ENCODE data around the gene HID1. TPM values are rescaled to one million over a fixed set of nuclear protein-coding genes. Genes with fewer than 3 reads are reported as not detected.

The HID1 gene
- total and polyA plus RNA-seq, 2 donors (not counting 1 experiment from before 2014, with no cell fraction given): 3.9 to 4.0 TPM

DNA sequence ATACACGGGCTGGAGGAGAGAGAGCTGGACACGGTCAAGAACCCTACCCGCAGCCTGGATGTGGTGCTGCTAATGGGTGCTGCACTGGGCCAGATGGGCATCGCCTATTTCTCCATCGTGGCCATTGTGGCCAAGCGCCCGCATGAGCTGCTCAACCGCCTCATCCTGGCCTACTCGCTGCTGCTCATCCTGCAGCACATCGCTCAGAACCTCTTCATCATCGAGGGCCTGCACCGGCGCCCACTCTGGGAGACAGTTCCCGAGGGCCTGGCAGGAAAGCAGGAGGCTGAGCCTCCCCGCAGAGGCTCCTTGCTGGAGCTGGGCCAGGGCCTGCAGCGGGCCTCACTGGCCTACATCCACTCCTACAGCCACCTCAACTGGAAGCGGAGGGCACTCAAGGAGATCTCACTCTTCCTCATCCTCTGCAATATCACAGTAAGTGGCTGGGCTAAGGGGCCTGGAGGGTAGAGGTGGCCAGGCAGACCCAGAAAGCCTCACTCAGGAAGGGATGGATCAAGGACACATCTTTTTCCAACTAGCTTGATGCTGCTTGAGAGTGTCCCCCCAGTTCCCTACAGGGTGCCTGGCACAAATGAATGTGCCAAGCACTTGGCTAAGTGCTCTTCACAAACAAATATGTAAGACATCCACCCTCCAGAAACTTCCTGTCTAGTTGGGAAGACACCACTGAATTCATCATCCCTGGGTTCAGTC, 25.4 kb downstream of the HID1 start:
- no peaks in the 10 kb centered on the region for H3K9me3 Mint-ChIP-seq (ENCODE audit: insufficient read depth)
- Histone ChIP-seq H3K9ac (ENCODE audit: low read length) (no peak overlapping the region), H4K20me1 (ENCODE audit: control insufficient read depth, insufficient read depth, low read length, poor library complexity, severe bottlenecking) (no peaks in the 10 kb centered on the region), H3K9me3 (ENCODE audit: control extremely low read depth in 1 of 3, control insufficient read depth in 2 of 3, insufficient read depth in 1 of 3, low read length in 2 of 3) (peaks cover 0 to 4% (median 0%) of the 10 kb centered on the region in 3 donors), H3K4me1 (ENCODE audit: control insufficient read depth in 2 of 2, insufficient read depth in 2 of 2, low read length in 2 of 2) (no peaks in the 10 kb centered on the region), H2AFZ (ENCODE audit: insufficient read depth, low read depth, low read length, poor library complexity, severe bottlenecking) (no peak overlapping the region), H3K27me3 (replicated peaks in 1 of 4; ENCODE audit: control extremely low read depth in 1 of 4, control insufficient read depth in 3 of 4, insufficient read depth in 4 of 4, low read length in 3 of 4) (peaks cover 0 to 18% (median 0%) of the 10 kb centered on the region in 4 experiments), H3K36me3 (replicated peaks in 1 of 2; ENCODE audit: control extremely low read depth in 1 of 2, control insufficient read depth in 1 of 2, extremely low read depth in 1 of 2, insufficient read depth in 2 of 2, low read length in 1 of 2) (no peaks in the 10 kb centered on the region), H3K4me3 (ENCODE audit: control extremely low read depth in 1 of 5, extremely low read depth in 1 of 5, insufficient read depth in 1 of 5, low read depth in 2 of 5, low read length in 4 of 5) (no peak overlapping the region), H3K27ac (ENCODE audit: low read length in 2 of 2) (no peak overlapping the region), H3K4me2 (replicated peaks; ENCODE audit: low read depth, low read length, poor library complexity, severe bottlenecking) (no peak overlapping the region), H3K79me2 (ENCODE audit: control insufficient read depth, insufficient read depth, low read length) (no peaks in the 10 kb centered on the region)
- no peak overlapping the region for H3K4me3 Mint-ChIP-seq
- intact Hi-C loops (cut with micrococcal nuclease): no loop called here
- 94% methylated on average over 15 of the region's 17 CpGs for WGBS (ENCODE audit: insufficient coverage)
- H3K4me1 Mint-ChIP-seq: no peaks in the 10 kb centered on the region
- DNase-seq (no peak), ATAC-seq (ENCODE audit: low read depth) (no peak)
- ChIA-PET CTCF (interaction anchor here (1.3 kb wide), 1 partner anchor 10 kb away, joined by 4 read pairs; no protein-coding TSS in a partner anchor), POLR2A (no interaction called here)
- H3K27ac Mint-ChIP-seq: no peak overlapping the region
- H3K27me3 Mint-ChIP-seq: peaks cover 25% of the 10 kb centered on the region
- TF ChIP-seq EZH2 (IDR thresholded peaks at IDR 0.05; ENCODE audit: borderline replicate concordance, insufficient read depth, low read depth, low read length, poor library complexity, severe bottlenecking): no peak

DNA sequence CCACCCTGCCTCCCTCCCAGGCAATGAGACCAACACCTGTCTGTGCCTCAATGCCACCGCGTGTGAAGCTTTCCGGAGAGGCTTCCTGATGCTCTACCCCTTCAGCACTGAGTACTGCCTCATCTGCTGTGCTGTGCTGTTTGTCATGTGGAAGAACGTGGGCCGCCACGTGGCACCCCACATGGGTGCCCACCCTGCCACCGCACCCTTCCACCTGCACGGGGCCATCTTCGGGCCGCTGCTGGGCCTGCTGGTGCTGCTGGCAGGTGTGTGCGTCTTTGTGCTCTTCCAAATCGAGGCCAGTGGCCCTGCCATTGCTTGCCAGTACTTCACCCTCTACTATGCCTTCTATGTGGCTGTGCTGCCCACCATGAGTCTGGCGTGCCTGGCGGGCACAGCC, 25.9 kb downstream of the HID1 start:
- Histone ChIP-seq H3K27me3 (replicated peaks in 1 of 4; ENCODE audit: control extremely low read depth in 1 of 4, control insufficient read depth in 3 of 4, insufficient read depth in 4 of 4, low read length in 3 of 4) (peaks cover 0 to 18% (median 0%) of the 10 kb centered on the region in 4 experiments), H3K27ac (ENCODE audit: low read length in 2 of 2) (no peak overlapping the region), H3K4me3 (ENCODE audit: control extremely low read depth in 1 of 5, extremely low read depth in 1 of 5, insufficient read depth in 1 of 5, low read depth in 2 of 5, low read length in 4 of 5) (no peak overlapping the region), H3K79me2 (ENCODE audit: control insufficient read depth, insufficient read depth, low read length) (no peaks in the 10 kb centered on the region), H3K4me2 (replicated peaks; ENCODE audit: low read depth, low read length, poor library complexity, severe bottlenecking) (no peak overlapping the region), H2AFZ (ENCODE audit: insufficient read depth, low read depth, low read length, poor library complexity, severe bottlenecking) (no peak overlapping the region), H4K20me1 (ENCODE audit: control insufficient read depth, insufficient read depth, low read length, poor library complexity, severe bottlenecking) (no peaks in the 10 kb centered on the region), H3K9ac (ENCODE audit: low read length) (no peak overlapping the region), H3K9me3 (ENCODE audit: control extremely low read depth in 1 of 3, control insufficient read depth in 2 of 3, insufficient read depth in 1 of 3, low read length in 2 of 3) (peaks cover 0 to 4% (median 0%) of the 10 kb centered on the region in 3 donors), H3K36me3 (replicated peaks in 1 of 2; ENCODE audit: control extremely low read depth in 1 of 2, control insufficient read depth in 1 of 2, extremely low read depth in 1 of 2, insufficient read depth in 2 of 2, low read length in 1 of 2) (no peaks in the 10 kb centered on the region), H3K4me1 (ENCODE audit: control insufficient read depth in 2 of 2, insufficient read depth in 2 of 2, low read length in 2 of 2) (no peaks in the 10 kb centered on the region)
- Mint-ChIP-seq H3K4me3 (no peak overlapping the region), H3K27ac (no peak overlapping the region), H3K9me3 (ENCODE audit: insufficient read depth) (no peaks in the 10 kb centered on the region), H3K4me1 (no peaks in the 10 kb centered on the region), H3K27me3 (peaks cover 30% of the 10 kb centered on the region)
- ATAC-seq (ENCODE audit: low read depth) (no peak), DNase-seq (no peak)
- intact Hi-C loops (cut with micrococcal nuclease): no loop called here
- TF ChIP-seq, protein P1, sequence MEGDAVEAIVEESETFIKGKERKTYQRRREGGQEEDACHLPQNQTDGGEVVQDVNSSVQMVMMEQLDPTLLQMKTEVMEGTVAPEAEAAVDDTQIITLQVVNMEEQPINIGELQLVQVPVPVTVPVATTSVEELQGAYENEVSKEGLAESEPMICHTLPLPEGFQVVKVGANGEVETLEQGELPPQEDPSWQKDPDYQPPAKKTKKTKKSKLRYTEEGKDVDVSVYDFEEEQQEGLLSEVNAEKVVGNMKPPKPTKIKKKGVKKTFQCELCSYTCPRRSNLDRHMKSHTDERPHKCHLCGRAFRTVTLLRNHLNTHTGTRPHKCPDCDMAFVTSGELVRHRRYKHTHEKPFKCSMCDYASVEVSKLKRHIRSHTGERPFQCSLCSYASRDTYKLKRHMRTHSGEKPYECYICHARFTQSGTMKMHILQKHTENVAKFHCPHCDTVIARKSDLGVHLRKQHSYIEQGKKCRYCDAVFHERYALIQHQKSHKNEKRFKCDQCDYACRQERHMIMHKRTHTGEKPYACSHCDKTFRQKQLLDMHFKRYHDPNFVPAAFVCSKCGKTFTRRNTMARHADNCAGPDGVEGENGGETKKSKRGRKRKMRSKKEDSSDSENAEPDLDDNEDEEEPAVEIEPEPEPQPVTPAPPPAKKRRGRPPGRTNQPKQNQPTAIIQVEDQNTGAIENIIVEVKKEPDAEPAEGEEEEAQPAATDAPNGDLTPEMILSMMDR (IDR thresholded peaks at IDR 0.05): no peak
- no peak for TF ChIP-seq EZH2 (IDR thresholded peaks at IDR 0.05; ENCODE audit: borderline replicate concordance, insufficient read depth, low read depth, low read length, poor library complexity, severe bottlenecking)
- ChIA-PET CTCF (interaction anchor here (1.3 kb wide), 1 partner anchor 11 kb away, joined by 4 read pairs; no protein-coding TSS in a partner anchor), POLR2A (no interaction called here)
- 89% methylated on average over 14 of the region's 14 CpGs for WGBS (ENCODE audit: insufficient coverage)

Measured in B cell (primary cell).